Vagina (tissue), 2 donors: ENCODE data around the gene FFAR1.

Experiments
- POLR2A ChIP-seq, 2 donors: fragments of 450-650 bp; IDR thresholded peaks; one replicate each; pipeline ENCODE4 v1.6.1; 2017; ENCODE audit warnings: antibody characterized with exemption in 2 of 2, mild to moderate bottlenecking in 2 of 2, moderate library complexity in 2 of 2
- TF ChIP-seq, protein P1 (sequence below), 3 experiments: fragments of 450-650 bp in 2 of 3; fragments of 200-600 bp in 1 of 3; sonication (generic) in 1 of 3; IDR thresholded peaks; one replicate each; pipeline ENCODE4 v1.5.1; 2017 to 2019; ENCODE audit warnings: antibody characterized with exemption in 3 of 3, mild to moderate bottlenecking in 2 of 3, moderate library complexity in 2 of 3

DNA sequence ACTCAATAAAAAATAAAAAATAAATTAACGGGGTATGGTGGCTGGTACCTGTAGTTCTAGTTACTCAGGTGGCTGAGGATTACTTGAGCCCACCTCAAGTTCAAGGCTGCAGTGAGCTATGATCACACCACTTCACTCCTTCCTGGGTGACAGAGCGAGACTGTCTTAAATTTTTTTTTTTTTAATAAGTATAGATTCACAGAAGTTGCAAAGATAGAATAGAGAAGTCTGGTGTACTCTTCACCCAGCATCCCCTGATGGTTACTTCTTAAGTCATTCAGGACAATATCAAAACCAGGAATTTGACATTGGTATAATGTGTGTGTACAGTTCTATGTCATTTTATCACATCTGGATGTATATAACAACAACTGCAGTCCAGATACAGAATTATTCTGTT is 26.4 kb upstream of the FFAR1 start:
- TF ChIP-seq POLR2A (IDR thresholded peaks at IDR 0.05): no peak
- TF ChIP-seq, protein P1, sequence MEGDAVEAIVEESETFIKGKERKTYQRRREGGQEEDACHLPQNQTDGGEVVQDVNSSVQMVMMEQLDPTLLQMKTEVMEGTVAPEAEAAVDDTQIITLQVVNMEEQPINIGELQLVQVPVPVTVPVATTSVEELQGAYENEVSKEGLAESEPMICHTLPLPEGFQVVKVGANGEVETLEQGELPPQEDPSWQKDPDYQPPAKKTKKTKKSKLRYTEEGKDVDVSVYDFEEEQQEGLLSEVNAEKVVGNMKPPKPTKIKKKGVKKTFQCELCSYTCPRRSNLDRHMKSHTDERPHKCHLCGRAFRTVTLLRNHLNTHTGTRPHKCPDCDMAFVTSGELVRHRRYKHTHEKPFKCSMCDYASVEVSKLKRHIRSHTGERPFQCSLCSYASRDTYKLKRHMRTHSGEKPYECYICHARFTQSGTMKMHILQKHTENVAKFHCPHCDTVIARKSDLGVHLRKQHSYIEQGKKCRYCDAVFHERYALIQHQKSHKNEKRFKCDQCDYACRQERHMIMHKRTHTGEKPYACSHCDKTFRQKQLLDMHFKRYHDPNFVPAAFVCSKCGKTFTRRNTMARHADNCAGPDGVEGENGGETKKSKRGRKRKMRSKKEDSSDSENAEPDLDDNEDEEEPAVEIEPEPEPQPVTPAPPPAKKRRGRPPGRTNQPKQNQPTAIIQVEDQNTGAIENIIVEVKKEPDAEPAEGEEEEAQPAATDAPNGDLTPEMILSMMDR (IDR thresholded peaks at IDR 0.05): no peak
